AG04449 (cell line): Measurements from ENCODE around the gene C17orf114.

ENCODE experiments used
- CTCF ChIA-PET: fragments of 350-600 bp; formaldehyde crosslinking; extraction: SDS; loops from one replicate; lab custom pipeline; 2021; ENCODE audit warnings: antibody characterized with exemption; lab: Yijun Ruan, JAX
- POLR2A ChIA-PET: fragments of 400-600, 350-600 bp; formaldehyde crosslinking; extraction: SDS; loops from one replicate; lab custom pipeline; 2020; ENCODE audit warnings: antibody characterized with exemption, inconsistent platforms; lab: Yijun Ruan, JAX
- DNase-seq: peaks from one replicate; pipeline ENCODE4 v3.0.0-alpha.2; 2010; ENCODE audit warnings: low read depth, low spot score
- H3K4me3 ChIP-seq: 2 replicates; pipeline ENCODE4 v1.5.1; 2011; ENCODE audit warnings: low read depth, mild to moderate bottlenecking, control low read depth, low read length
- TF ChIP-seq, protein P1 (sequence below): IDR thresholded peaks from one replicate; pipeline ENCODE4 v1.5.1; 2011; ENCODE audit warnings: mild to moderate bottlenecking, moderate library complexity, low read length, control low read depth, inconsistent platforms; ENCODE audit not compliant: insufficient read depth; ENCODE audit errors: missing control alignments

C17orf114 gene

GRCh38 chr17:4838309-4838785, 36.2 kb upstream of the C17orf114 start:
- DNase-seq: no peak
- ChIA-PET POLR2A (interaction anchor here (0.6 kb wide), 1 partner anchor 15 kb away, joined by 3 read pairs; no protein-coding TSS in a partner anchor), CTCF (interaction anchor here (2.8 kb wide), 1 partner anchor 48 kb away, joined by 11 read pairs; the partner anchor contains the start of gene GLTPD2)
- TF ChIP-seq, protein P1, sequence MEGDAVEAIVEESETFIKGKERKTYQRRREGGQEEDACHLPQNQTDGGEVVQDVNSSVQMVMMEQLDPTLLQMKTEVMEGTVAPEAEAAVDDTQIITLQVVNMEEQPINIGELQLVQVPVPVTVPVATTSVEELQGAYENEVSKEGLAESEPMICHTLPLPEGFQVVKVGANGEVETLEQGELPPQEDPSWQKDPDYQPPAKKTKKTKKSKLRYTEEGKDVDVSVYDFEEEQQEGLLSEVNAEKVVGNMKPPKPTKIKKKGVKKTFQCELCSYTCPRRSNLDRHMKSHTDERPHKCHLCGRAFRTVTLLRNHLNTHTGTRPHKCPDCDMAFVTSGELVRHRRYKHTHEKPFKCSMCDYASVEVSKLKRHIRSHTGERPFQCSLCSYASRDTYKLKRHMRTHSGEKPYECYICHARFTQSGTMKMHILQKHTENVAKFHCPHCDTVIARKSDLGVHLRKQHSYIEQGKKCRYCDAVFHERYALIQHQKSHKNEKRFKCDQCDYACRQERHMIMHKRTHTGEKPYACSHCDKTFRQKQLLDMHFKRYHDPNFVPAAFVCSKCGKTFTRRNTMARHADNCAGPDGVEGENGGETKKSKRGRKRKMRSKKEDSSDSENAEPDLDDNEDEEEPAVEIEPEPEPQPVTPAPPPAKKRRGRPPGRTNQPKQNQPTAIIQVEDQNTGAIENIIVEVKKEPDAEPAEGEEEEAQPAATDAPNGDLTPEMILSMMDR: no peak
- H3K4me3 ChIP-seq: no peak overlapping the region

DNA sequence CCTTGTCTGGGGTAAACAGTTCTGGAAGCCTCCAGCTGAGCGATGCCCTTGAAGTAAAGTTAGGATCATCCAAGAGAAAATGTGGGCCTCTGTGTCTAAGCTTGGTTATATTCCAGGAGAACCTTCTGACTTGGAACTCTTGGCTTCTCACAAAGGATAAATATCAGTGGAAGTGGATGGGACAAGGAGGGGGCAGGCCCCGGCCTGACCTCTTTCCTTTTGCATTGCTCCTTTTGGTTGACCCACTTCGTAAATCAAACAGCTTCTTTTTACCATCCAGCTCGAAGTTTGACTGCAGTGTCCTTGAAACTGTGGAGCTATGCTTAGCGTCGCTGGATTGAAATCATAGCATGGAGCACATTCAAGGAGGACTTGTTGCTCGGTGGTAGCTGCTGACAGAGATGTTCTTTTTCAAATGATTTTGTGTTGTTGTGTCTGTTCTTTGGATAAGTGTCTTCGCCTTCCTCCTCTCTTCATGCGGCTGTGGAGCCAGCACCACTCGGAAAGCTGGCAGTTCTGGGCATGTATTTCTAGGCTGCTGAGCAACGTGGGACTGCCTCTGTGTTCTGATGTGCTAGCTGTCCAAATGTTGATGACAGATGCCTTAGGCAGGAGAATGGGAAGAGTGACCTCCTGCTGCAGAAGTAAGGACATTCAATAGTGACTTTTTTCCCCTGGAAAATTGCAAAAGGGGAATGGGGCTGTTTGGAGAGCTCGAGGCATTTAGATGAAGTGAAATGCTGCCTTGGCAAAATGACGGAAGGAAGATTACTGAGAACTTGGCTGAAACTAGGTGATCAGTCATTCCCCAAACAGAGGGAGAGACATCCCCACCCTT, 35.6 kb upstream of the C17orf114 start:
- H3K4me3 ChIP-seq: no peak overlapping the region
- POLR2A ChIA-PET: interaction anchor here (0.6 kb wide), 1 partner anchor 14 kb away, joined by 3 read pairs; no protein-coding TSS in a partner anchor
- DNase-seq: no peak
- CTCF ChIA-PET: interaction anchor here (1.6 to 2.2 kb wide), 2 partner anchors 47 to 51 kb away, joined by 5 to 7 read pairs; no protein-coding TSS in a partner anchor
- TF ChIP-seq, protein P1: no peak

DNA sequence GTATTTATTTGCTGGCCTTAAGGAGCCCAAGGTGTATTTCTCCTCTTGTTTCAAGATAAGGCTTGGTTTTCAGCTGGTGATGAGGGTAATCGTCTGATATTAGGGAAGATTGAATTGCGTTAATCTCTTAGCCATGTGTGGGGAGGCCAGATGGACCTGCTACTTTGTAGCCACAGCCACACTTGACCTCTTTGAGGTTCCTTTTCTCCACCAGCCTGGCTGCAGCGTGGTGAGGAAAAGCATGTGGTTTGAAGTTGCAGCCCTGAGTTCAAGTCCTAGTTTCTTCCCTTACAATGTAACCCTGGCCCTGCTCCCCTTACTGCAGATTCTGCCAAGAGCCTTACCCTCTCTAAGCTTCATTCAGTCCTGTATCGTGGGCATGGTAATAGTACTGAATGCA, 34.1 kb upstream of the C17orf114 start:
- TF ChIP-seq, protein P1: no peak
- CTCF ChIA-PET: interaction anchor here (2.2 kb wide), 1 partner anchor 53 kb away, joined by 7 read pairs; no protein-coding TSS in a partner anchor
- POLR2A ChIA-PET: no interaction called here
- no peak for DNase-seq
- no peak overlapping the region for H3K4me3 ChIP-seq

DNA sequence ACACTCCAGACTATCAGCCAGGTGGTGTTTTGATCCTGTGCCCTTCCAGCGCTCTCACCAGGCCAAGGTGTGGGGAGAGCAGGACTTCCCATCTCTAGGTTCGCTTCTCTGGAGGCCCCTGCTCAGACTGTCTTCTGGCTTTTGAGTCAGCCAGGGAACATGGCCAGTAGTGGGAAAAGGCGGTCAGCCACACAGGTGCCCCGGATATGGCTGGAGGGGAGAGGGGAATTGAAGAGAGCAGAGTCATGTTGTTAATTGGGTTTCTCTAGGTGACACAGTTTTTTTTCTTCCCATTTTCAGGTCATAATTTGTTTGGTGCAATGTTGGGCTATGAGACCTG, 32.5 kb upstream of the C17orf114 start:
- no peak for DNase-seq
- ChIA-PET POLR2A (no interaction called here), CTCF (interaction anchor here (0.7 to 1.7 kb wide), 4 partner anchors 11 to 69 kb away, joined by 3 read pairs; partner anchors contain the start of genes CHRNE and GLTPD2)
- TF ChIP-seq, protein P1: no peak
- H3K4me3 ChIP-seq: peak overlapping the region; percentile 83

GRCh38 chr17:4833941-4834680, 32.0 kb upstream of the C17orf114 start:
- DNase-seq: no peak
- TF ChIP-seq, protein P1: no peak
- ChIA-PET CTCF (interaction anchor here (0.7 to 1.7 kb wide), 4 partner anchors 12 to 69 kb away, joined by 3 read pairs; partner anchors contain the start of genes CHRNE and GLTPD2), POLR2A (no interaction called here)
- peak overlapping the region; percentile 83 for H3K4me3 ChIP-seq
